Activated T-cell treated with anti-CD3 and anti-CD28 coated beads for 24 hours (primary cell): ENCODE results near the gene DAGLA.

Experiments
- DNase-seq: peaks from one replicate; pipeline ENCODE4 v3.0.0-alpha.2; 2020; ENCODE audit warnings: low read depth

Gene DAGLA

DNA sequence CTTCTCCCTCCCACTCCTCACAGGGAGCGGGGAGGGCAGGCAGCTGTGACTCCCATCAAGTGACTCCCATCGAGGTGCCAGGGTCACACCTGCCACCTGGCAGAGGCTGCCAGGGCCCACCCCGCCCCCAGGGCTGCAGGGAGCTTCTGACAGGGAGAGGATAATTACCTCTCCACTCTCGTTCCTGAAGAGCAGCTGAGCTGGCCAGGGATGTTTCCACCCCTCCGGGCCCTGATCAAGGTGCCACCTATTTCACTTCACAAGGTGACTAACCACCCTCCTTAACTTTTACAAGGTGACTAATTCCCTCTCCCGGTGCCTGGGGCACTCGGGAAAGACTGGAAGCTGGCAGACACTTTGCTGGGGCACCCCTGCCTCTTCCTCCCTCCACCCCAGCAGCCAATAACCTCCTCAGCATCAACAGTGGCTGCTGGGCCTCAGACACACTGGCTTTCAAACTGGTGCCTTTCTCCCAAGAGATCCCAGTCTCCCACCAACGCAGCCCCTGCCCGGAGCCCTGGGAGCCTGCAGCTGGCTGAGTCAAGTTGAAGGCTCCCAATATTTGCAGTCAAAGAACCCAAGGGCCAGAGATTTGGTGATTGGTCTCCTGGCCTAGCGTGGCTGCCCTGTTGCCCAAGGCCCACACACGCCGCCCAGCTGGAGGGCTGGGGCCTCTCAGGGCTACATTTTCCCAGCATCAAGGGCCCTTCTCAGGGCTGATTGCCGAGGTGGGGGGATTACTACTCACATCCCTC lies 50.2 kb downstream of the DAGLA start:
- DNase-seq = no peak

GRCh38 chr11:61731211-61731951 lies 51.2 kb downstream of the DAGLA start:
- DNase-seq = no peak

- no peak for DNase-seq
These were observed 51.9 kb downstream of the DAGLA start for GRCh38 chr11:61731952-61732675.

DNA sequence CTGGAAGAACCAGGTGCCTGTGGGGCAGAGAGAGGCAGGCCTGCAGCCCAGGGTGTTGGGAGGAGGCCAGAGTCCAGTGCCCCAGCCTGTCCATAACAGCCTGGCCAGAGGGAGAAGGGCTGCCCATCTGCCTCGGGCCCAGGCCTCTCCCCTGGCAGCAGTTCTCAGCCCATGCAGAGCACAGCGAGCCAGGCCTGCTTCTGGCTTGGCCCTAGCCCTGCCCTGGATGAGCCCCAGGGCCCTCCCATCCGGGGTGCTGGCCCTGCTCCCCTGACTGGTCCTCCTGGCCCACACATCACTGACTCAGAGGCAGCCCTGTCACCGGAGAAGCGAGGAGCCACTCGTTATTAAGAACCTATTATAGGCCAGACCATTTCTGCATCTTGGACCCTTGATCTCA lies 52.5 kb downstream of the DAGLA start:
- DNase-seq = no peak

GRCh38 chr11:61733120-61733978 lies 53.2 kb downstream of the DAGLA start:
- DNase-seq = peak; percentile 74

GRCh38 chr11:61734767-61735166 lies 54.6 kb downstream of the DAGLA start:
- DNase-seq = no peak

- no peak for DNase-seq
These were observed 55.2 kb downstream of the DAGLA start for GRCh38 chr11:61735391-61735790.

DNA sequence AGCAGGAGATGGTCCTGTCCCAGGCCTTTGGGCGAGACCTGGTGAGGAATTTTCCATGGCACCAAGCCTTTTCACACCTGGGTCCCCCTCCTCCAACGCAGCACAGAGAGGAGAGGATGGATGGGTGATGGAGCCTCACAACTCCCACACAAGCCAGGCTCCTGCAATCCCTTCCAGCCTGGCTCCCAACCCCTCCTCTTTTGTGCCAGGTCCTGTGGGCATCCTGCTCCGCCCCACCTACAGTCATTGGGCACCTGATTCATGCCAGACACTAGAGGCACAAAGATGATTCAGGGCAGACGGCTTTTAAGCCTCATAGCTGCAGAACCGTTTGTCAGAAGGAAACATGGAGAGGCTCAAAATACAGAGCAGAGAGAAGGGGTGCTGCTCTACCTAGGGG lies 56.1 kb downstream of the DAGLA start:
- DNase-seq = no peak

- DNase-seq = no peak
These were observed 56.9 kb downstream of the DAGLA start for GRCh38 chr11:61737131-61737530.

DNA sequence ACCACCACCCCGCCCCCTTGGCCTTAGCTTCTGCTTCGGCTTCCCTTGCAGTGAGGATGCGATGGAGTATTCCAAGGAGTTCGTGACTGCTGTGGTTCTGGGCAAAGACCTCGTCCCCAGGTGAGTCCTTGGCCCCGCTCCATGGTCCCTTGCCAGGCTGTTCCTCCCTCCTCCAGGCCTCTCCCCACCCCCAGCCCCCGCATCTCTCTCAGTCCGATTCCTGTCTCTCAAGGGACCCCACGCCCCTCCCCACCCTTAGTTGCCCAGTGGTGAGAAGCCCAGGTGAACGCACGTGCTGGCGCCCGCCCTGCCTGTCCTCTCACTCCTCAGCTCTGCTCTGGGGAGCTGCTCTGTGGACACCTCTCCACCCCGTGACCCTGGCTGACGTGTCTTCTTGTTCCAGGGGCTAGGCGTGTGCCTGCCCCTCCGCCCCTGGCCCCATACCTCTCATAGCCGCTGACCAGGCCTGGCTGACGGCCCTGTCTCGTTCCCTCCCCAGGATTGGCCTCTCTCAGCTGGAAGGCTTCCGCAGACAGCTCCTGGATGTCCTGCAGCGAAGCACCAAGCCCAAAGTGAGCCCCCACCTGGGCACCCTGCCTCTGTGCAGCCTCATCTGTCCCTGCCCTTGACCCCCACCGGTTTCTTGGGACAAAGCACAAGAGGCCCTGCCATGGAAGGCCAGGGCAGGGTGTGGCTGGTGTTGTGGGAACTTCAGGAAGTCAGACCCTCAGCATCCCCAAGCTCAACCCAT lies 57.6 kb downstream of the DAGLA start:
- DNase-seq = no peak

- no peak for DNase-seq
These were observed 58.6 kb downstream of the DAGLA start for GRCh38 chr11:61738776-61739175.

DNA sequence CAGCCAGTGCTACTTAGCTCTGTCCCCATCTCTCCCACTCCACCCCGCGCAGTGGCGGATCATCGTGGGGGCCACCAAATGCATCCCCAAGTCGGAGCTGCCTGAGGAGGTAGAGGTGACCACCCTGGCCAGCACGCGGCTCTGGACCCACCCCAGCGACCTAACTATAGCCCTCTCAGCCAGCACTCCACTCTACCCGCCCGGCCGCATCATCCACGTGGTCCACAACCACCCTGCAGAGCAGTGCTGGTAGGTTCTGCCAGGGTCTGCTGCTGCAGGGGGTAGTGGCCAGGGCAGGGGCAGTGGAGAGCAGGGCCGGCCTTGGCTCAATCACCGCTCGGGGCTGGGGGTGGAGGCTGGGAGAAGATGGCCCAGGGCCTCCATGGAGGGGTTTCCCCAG lies 59.2 kb downstream of the DAGLA start:
- DNase-seq = no peak

DNA sequence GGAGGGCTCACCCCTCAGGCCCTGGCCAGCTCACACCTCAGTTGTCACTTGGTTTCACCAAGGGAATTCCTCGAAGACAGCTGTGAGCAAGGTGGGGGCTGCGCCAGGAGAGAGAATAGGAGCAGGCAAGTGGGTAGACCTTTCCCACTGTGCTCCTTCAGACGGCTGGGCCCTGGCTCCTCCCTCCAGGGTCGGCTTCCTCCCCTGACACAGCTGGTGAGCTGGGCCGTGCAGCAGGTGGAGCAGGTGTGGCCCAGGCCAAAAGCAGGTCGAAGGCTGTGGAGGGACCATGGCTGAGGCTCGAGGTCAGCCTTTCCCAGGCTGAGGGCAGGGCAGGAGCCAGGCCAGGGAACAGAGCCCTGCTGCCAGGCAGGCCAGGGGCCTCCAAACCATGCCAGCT lies 59.8 kb downstream of the DAGLA start:
- DNase-seq = no peak

- DNase-seq = no peak
These were observed 62.2 kb downstream of the DAGLA start for GRCh38 chr11:61742391-61742790.

- no peak for DNase-seq
These were observed 63.4 kb downstream of the DAGLA start for GRCh38 chr11:61743486-61744095.

- no peak for DNase-seq
These were observed 64.0 kb downstream of the DAGLA start for GRCh38 chr11:61744181-61744580.

DNA sequence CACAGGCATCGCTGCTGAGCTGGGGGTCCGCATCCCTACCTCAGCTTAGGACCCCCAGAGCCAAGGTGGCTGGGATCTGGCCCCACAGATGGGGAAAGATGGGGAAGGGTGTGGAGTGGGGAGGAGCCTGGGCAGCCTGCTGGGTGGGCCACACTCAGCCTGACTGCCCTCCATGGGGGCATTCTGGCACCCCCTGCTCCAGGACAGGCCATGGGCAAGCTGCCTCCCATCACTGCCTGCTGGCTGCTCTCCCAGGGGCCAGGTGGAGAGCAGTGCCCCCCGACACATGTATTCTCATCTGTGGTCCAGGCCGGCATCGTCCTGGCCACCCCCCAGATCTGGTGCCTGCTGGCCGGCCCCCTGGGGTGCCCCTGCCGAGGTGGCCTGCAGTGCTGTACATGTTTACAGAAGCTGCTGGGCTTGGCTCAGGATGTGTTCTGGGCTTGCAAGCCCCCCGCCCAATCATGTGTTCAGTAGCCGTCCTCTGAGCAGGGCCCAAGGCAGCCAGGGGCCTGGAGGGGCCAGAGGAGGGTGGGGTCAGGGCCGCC lies 64.5 kb downstream of the DAGLA start:
- DNase-seq = no peak

- no peak for DNase-seq
These were observed 65.7 kb downstream of the DAGLA start for GRCh38 chr11:61745781-61746441.

- no peak for DNase-seq
These were observed 66.4 kb downstream of the DAGLA start for GRCh38 chr11:61746442-61747191.
